DMS79 (cell line): ENCODE results near the gene NEO1.

Source experiments
- DNase-seq: peaks from one replicate; lab custom pipeline; 2025; lab: John Stamatoyannopoulos, UW

Gene NEO1

DNA sequence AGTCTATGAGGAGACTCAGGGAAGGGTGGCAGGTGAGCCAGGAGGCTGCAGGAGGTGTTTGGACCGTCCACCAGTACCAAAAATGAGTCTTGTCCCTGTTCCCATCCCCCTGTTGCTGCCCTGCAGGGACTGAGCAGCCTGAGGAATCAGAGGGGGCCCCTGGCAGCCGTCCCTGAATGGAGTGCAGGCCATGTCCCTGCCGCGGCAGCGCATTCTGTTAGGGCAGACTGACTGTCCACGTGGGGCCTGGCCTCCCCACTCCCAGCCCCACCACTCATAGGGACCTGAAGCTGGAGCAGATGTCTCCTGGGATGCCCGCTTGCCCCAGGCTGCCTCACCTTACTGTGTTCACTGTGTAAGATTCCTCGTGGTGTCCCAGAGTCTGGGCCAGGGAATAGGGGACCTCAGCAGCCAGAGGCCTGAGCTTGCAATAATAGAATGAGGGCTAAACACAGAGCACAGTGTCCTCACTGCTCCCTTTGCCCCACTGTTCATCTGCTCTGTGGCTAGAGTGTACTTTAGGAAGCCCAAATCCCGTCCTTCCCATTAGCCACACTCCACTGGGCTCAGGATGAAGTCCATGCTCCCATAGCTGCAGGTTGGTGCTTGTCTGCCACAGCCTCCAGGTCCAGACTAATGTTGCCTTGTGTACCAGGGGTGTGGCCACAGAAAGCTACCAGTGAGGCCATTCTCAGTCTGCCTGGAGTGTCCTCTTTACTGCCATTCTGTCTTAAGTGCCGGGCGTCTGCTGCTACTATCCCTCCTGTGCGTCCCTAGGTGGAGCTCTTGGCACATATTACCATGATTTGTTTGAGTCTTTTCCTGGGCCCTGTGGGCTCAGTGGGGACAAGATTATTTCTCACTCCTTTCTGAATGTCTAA lies 253.3 kb downstream of the NEO1 start:
- DNase-seq, result peak; percentile 68

DNA sequence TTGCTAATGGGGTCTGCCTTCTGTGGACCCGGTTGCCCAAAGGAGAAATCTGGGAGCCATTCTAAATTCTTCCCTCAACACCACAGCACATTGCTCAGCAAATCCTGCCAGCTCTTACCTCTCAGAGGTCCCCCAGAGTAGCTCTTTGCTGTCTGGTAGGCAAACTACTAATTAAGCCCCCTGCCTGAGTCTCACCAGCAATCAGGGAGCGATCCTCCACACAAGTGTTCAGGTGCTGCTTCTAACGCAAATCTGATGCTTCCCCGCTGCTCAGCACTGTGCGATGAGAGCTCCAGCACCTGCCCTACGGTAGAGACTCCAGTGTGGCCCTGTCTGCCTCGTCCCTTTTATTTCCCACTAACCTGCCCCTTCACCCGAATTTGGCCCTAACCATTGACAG lies 256.0 kb downstream of the NEO1 start:
- no peak for DNase-seq

DNA sequence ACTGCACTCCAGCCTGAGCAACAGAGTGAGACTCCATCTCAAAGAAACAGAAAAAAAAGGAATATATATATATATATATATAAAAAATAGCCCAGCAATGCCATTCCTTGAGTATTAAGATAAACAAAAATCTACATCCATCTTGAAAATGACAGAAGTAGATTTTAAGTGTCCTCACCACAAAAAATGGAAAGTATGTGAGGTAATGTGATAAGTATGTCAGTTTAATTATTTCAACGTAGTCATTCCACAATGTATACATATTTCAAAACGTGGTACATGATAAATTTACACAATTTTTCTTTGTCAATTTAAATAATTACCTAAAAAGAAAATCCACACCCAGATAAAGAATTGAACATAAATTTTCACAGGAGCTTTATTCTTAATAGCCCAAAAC lies 261.6 kb downstream of the NEO1 start:
- no peak for DNase-seq

- no peak for DNase-seq
Observed at GRCh38 chr15:73317651-73318462, 265.6 kb downstream of the NEO1 start.

DNA sequence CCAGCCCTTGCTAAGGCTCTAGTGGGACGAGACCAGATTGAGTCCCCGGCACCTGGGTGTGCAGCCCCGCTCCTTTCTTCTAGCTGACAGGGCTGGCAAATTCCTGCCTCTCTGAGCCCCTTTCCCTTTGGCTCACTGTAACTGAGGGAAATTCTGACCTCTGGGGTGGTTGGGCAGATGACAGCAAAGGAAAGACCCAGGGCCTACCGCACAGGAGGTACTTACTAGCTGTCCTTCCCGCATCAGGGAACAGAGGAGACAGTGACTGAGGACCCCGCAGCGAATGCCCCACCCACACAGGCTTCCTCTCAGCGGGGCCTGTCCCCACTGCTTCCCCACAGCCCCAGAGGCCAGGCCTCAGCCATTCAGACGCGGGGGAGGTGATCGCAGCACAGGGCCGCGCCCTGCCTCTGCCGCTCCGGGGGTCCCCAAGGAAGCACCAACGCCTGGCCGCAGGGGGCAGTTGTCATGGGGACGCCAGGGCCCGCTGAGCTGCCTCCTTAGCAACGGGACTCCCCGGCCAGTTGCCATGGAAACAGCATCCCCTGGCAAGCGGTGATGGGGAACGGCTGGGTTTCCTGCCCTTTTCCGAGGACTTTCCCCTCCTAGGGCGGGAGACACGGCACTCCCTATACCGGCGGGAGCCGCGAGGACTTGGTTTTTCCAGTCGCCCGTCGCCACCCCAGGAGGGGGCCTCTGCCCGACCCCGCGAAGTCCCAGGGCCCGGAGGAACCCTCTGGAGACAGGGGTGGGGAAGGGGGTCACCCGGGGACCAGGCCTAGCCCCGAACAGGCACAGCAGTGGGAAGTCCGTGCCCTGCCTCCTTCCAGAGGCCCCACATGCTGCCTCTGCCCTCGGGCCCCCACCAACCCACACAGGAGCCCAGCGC lies 266.4 kb downstream of the NEO1 start:
- peak; percentile 16 for DNase-seq

DNA sequence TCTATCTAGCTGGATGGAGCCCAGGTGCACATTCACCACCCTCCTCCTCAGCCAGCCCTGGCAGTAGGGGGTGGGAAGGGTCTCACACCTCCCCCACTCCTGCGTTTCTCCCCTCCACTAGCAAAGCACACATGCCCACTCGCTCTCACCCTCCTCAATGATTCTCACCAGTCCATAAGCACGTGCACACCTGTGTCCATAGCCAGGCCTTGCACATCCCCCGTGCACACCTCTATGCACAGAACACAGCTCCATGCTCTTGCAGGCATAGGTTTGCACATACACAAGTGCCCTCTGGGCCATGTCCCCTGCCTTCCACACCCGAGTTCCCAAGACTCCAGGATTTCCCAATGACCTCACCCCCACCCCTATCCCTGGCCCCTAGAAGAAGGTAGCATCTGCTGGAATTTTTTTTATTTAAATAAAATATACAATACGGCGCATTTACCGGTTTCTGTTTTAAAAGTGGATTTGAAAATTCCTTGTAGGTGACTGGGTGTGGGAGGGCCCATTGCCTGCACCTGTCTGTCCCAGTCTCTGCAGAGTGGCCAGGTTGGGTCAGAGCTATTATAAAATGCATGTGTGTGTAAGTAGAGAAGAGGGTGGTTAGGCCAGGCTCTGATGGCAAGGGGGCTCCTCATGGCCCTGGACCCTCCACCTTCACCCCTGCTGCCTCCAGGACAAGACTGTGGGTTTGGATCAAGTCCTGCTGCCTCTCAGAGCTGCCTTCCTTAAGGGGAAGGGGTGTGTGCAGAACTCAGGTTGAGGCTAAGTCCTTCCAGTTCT lies 267.4 kb downstream of the NEO1 start:
- no peak for DNase-seq

GRCh38 chr15:73320619-73321180 lies 268.4 kb downstream of the NEO1 start:
- no peak for DNase-seq

GRCh38 chr15:73321496-73322450 lies 269.5 kb downstream of the NEO1 start:
- no peak for DNase-seq

DNA sequence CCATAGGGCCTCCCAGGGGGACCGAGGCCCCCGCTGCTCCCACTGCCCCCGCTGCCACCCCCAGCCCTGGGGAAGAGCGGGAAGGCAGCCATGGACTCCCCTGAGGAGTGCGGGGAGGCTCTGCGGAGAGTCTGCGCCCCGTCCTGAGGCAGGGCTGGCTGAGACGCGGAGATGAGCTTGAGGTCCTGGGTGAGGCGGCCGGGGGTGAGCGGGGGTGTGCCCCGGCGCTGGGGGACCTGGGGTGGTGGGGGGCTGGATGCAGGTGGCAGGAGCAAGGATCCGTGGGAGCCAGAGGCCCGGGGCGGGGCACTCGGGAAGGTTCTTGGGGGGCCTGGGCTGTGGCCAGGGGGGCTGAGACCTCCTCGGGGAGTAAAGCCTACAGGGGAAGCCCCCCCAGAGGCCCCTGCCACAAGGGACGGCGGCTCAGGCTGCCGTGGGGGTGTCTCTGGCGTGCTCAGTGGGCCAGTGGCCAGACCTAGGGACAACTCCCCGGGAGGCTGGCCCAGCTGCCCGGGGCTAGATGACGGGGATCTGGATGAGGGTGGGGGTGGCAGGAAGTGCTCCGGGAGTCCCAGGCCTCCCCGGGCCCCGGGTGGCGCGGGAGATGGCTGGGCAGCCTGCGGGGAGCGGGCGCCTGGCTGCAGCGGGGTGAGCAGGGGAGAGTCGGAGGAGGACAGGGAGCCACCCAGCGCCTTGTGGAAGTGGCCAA lies 270.6 kb downstream of the NEO1 start:
- no peak for DNase-seq

- DNase-seq, result no peak
Observed at GRCh38 chr15:73323374-73323955, 271.2 kb downstream of the NEO1 start.

- DNase-seq, result no peak
Observed at GRCh38 chr15:73323956-73324355, 271.7 kb downstream of the NEO1 start.

- no peak for DNase-seq
Observed at GRCh38 chr15:73324496-73325170, 272.4 kb downstream of the NEO1 start.

- no peak for DNase-seq
Observed at GRCh38 chr15:73325191-73325861, 273.1 kb downstream of the NEO1 start.

GRCh38 chr15:73326157-73326556 lies 273.9 kb downstream of the NEO1 start:
- no peak for DNase-seq

GRCh38 chr15:73328149-73328820 lies 276.0 kb downstream of the NEO1 start:
- no peak for DNase-seq

- no peak for DNase-seq
Observed at GRCh38 chr15:73328981-73329380, 276.7 kb downstream of the NEO1 start.
